ENCODE measurements around the gene GALNT2. TPM values are rescaled to one million over a fixed set of nuclear protein-coding genes. Genes with fewer than 3 reads are reported as not detected.

GALNT2 gene
- total RNA-seq, 1 experiment from 2014 or later, result 36.3 TPM

DNA sequence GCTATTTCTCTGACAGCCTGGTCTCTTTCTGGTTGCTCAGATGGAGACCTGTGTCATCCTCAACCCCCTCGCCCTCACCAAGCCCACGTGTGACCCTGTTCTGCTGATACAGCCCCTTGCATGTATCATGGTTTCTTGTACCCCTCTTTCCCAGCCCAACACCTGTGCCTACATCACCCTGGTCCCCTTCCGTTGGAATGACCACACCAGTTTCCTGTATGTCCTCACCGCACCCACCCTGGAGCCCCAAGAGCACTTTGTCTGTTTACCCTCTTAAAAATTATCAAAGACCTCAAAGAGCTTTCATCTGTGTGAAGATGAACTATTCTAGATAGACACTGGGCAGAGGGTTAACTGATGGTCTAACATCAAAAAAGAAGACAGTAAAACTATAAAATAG, 179.5 kb downstream of the GALNT2 start:
- in situ Hi-C loops (cut with HindIII; ENCODE audit: low pct_unique_long_range_greater_than_20kb, low sequenced_read_pairs), result no loop called here
- DNase-seq (ENCODE audit: low read depth), result no peak

DNA sequence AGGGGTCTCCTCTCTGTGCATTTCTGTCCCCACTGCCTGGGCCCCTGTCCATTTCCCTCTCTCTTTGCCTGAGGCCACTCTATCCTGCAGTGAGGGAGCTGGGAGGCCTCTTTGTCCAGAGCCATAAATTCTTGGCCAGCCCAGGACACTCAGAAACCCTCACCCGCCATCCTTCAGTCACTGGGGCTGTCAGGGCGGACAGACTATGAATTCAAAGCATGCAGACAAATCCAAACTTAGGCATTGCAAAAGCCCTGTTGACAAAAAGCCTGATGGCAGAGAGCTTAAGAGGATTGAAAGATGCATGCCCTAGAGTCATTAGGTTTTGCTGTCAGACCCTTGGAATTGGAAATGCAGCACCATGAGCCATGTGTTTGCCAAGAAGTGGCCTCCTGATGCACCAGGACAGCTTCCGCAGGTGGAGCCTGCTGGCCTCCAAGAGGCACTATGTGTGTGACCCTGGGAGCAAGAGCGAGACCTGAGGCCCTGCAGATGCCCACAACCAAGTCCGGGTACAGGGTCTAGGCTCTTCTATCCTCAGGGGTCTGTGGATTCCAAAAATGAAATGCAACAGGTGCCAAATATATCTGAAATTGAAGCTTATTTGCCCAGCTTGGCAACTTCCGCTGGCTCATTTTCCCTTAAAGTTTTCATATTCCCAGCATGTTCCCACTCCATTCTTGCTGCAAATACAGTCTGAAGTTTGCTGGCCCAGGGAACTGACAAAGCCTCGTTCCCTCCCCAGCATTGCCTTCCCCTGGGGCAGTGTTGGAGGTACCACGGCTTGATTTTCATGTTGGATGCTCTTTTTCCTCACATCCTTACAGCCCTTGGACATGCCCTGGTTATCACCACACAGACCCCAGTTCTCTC, 181.2 kb downstream of the GALNT2 start:
- DNase-seq (ENCODE audit: low read depth), result no peak
- in situ Hi-C loops (cut with HindIII; ENCODE audit: low pct_unique_long_range_greater_than_20kb, low sequenced_read_pairs), result no loop called here

DNA sequence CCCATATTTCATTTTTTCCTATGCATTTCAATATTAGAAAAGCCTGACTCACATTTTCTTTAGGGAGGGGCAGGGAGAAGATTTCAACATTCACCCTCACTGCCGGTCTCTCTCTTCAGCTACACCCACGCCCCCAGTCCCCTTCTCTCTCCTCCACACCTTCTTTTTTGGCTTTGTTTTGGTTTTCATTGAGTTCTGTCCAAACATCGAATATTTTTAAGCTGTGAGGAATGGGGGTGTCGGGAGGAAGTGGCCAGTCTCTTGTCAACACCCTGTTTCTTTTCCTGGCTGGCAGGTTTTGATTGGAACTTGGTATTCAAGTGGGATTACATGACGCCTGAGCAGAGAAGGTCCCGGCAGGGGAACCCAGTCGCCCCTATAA, 181.8 kb downstream of the GALNT2 start:
- DNase-seq (ENCODE audit: low read depth), result no peak
- in situ Hi-C loops (cut with HindIII; ENCODE audit: low pct_unique_long_range_greater_than_20kb, low sequenced_read_pairs), result no loop called here

DNA sequence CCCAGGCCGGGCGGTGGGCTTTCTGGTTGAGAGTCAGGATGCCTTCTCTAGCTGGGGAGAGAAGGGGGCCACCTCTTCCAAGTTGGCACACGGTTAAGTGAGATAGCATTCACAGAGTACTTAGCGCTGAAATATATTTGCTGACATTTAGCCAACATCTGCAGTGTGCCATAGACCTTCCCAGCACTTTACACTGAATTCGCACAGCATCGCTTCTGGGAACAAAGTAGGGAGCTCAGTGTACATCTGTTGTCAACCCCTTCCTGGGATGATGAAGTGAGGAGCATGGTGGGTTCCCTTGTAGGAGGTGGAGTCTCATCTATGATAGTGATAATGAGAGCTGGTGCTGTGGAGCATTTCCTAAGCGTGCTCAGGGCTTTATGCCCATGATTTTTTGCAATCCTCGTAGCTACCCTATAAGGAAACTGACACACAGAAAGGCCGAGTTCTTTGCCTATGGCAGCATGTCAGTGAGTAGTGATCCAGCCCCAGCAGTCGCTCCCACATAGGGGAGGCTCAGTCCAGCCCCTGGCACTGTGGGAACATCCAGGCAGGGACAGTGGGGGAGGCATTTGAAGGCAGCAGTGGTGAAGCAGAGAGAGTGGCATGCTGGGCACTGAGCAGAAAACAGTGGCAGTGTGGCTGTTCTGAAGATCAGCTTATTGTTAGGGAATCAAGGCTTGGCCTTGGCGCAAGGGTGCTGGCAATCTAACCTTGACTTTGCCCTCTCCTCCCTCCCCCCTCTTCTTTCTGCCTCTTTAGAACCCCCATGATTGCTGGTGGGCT, 182.8 kb downstream of the GALNT2 start:
- in situ Hi-C loops (cut with HindIII; ENCODE audit: low pct_unique_long_range_greater_than_20kb, low sequenced_read_pairs), result no loop called here
- DNase-seq (ENCODE audit: low read depth), result no peak

DNA sequence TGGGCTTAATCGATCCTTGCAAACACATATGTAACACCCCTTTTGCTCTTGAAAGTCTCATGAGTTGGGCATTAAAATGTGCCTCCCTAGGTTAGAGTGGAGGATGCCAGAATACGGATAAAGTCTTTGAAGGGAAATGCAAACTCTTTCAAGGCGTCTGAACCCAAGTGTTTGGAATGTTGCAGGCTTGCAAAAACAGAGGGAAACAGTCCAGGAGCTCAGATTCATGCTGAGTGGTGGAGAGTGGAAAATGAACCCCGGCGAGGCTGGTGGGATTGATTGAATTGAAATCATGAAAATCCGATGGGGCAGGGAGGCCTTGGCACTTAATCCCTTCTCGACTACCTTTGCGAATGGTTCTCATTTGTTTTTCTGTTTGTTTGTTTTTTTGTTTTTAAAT, 183.6 kb downstream of the GALNT2 start:
- in situ Hi-C loops (cut with HindIII; ENCODE audit: low pct_unique_long_range_greater_than_20kb, low sequenced_read_pairs), result no loop called here
- DNase-seq (ENCODE audit: low read depth), result no peak

GRCh38 chr1:230251644-230252191, 184.7 kb downstream of the GALNT2 start:
- DNase-seq (ENCODE audit: low read depth), result no peak
- in situ Hi-C loops (cut with HindIII; ENCODE audit: low pct_unique_long_range_greater_than_20kb, low sequenced_read_pairs), result no loop called here

GRCh38 chr1:230253150-230253549, 186.1 kb downstream of the GALNT2 start:
- in situ Hi-C loops (cut with HindIII; ENCODE audit: low pct_unique_long_range_greater_than_20kb, low sequenced_read_pairs), result no loop called here
- DNase-seq (ENCODE audit: low read depth), result no peak

DNA sequence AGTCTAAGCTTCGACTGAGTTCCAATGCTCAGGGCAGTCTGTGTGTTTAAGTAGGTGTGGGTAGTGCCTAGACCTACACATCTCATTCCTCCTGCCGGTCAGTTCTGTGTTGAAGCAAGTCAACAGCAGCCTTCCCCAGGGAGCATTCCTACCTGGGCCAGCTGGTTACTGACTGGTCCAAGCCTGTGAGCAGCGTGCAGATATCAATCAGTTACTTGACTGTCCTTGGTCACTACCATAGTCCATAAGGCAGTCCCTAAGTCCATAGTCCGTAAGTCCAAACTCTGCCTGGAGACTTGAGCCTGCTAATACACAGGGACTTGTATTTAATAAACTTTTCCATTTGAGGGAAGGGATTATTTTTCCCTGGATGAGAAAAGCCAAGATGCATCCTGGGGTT, 187.2 kb downstream of the GALNT2 start:
- in situ Hi-C loops (cut with HindIII; ENCODE audit: low pct_unique_long_range_greater_than_20kb, low sequenced_read_pairs), result no loop called here
- no peak for DNase-seq (ENCODE audit: low read depth)

GRCh38 chr1:230255116-230255515, 188.1 kb downstream of the GALNT2 start:
- DNase-seq (ENCODE audit: low read depth), result no peak
- in situ Hi-C loops (cut with HindIII; ENCODE audit: low pct_unique_long_range_greater_than_20kb, low sequenced_read_pairs), result no loop called here

DNA sequence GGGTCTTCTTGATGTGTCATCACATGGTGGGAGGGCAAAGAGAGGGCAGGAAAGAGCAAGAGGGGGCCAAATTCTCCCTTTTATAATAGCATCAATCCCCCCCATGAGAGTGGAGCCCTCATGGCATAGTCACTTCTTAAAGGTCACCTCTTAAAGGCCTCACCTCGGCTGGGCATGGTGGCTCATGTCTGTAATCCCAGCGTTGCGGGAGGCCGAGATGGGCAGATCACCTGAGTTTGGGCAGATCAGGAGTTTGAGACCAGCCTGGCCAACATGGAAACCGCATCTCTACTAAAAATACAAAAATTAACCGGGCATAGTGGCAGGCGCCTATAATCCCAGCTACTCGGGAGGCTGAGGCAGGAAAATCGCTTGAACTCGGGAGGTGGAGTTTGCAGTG, 189.0 kb downstream of the GALNT2 start:
- no peak for DNase-seq (ENCODE audit: low read depth)
- in situ Hi-C loops (cut with HindIII; ENCODE audit: low pct_unique_long_range_greater_than_20kb, low sequenced_read_pairs), result no loop called here

DNA sequence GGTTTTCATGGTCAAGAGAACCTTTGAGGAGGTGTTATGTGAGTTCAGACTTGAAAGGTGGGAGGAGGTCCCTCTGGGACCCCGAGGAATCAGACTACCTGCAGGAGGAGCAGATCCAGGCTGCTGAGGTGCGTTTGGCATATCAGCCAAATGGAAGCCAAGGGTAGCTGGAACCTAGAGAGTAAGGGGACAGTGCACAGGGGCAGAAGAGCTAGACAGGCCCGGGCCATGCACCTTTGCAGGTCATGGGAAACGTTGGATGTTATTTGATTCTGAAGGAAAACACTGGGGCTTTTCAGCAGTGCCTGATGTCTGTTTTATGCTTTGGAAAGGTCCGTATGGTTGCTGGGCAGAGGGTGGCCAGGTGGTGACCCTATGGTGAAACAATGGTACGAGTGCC, 189.9 kb downstream of the GALNT2 start:
- no peak for DNase-seq (ENCODE audit: low read depth)
- in situ Hi-C loops (cut with HindIII; ENCODE audit: low pct_unique_long_range_greater_than_20kb, low sequenced_read_pairs), result no loop called here

DNA sequence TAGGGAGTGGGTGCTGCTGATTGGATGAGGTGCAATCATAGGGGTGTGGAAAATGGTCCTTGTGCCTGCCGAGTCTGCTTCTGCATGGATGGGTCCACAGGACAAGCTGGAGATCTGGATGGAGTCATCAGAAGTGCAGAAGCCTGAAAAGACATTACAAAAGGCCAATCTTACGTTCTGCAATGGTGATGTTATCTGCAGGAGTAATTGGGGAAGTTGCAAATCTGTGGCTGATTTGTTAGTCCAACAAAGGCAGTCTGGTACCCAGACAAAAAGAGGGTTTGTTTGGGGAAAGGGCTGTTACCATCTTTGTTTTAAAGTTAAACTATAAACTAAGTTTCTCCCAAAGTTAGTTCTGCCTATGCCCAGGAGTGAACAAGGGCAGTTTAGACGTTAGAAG, 192.6 kb downstream of the GALNT2 start:
- no peak for DNase-seq (ENCODE audit: low read depth)
- in situ Hi-C loops (cut with HindIII; ENCODE audit: low pct_unique_long_range_greater_than_20kb, low sequenced_read_pairs), result no loop called here

GRCh38 chr1:230260831-230261230, 193.8 kb downstream of the GALNT2 start:
- DNase-seq (ENCODE audit: low read depth), result no peak

DNA sequence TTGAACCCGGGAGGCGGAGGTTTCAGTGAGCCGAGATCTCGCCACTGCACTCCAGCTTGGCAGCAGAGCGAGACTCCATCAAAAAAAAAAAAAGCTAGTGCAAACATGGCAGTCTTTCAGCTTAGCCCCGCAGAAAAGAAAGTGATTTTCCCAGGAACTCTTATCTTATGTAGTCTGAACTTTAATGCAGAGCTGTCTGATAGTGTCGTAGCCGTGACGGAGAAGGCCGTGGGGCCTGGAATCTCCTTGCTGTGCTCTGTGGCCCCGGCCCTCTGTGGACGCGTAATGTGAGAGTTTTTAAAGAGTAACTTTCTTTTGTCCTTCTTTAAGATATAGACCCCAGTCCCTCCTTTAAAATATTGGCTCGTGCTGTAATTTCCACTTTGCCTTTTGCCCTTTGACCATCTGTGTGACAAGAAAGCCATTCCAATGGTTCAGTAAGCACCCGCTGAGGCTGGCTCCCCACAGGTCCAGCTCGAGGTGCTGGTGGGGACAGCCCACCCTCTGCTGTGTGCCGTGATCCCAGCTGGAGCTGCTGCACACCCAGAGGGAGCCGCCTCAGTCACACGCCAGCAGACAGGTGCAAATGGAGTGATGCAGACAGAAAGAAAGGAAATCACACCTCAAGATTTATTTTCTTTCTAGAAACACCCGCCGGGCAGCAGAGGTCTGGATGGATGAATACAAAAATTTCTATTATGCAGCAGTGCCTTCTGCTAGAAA, 195.1 kb downstream of the GALNT2 start:
- no peak for DNase-seq (ENCODE audit: low read depth)
- in situ Hi-C loops (cut with HindIII; ENCODE audit: low pct_unique_long_range_greater_than_20kb, low sequenced_read_pairs), result no loop called here

More at GRCh38 chr1:230260831-230261230, 193.8 kb downstream of the GALNT2 start:
- in situ Hi-C loops (cut with HindIII; ENCODE audit: low pct_unique_long_range_greater_than_20kb, low sequenced_read_pairs), result no loop called here

DNA sequence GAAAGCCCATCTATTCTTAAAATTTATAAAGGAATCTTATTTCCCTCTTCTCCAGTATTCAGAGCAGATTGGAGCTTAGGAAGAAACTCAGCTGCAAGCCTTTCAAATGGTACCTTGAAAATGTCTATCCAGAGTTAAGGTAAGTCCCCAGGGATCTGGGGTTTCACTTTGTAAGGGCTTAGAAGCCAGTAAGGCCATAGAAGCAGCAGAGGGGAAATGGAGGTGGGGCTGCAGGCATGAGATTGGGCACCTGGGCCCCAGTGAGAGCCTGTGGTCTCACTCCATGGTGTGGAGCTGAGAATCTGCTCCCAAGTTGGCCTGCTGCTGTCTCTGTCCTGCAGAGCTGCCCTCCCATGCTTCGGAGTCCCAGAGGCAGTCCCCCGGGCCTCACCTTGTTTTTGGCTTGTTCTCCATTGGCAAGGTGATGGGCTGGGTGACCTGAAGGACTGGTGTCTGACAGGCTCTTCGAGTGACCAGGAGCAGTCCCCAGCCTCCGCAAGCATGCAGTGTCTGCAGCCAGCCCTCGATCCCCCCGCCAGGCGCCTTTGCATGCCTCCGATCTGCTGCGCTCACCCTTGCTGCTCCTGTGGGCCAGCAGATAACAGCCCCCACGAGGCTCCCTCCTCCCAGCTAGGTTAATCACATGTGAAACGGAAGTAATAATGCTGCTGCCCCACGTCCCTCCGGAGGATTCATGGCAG, 196.0 kb downstream of the GALNT2 start:
- in situ Hi-C loops (cut with HindIII; ENCODE audit: low pct_unique_long_range_greater_than_20kb, low sequenced_read_pairs), result no loop called here
- DNase-seq (ENCODE audit: low read depth), result no peak

DNA sequence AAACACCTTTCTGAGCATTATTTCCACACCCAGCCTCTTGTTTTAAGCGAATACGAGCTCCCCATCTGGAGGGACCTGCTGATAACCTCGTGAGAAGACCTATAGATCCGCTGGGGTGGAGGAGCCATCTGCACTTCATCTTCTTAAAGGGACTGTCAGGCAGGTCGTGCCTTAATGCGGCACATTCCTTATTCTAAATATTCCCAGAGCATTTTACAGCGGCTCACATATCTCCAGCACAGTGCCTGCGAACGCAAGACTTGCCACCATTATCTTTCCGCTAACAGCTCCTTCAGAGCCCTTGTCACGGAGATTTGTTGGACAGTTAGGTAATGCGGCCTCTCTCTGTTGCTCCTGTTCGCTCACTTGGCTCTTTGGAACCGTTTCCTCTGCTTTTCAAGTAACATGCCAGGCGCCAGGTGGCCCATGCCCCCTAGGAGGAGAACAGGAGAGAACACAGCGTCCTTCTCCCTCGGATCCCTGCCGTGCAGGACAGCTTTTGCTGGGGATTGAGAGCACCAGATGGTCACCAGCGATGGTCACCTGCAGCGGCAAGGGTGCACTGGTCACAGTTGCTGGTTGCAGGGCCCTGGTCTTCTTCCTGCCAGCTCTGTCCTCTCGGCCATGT, 196.6 kb downstream of the GALNT2 start:
- no peak for DNase-seq (ENCODE audit: low read depth)
- in situ Hi-C loops (cut with HindIII; ENCODE audit: low pct_unique_long_range_greater_than_20kb, low sequenced_read_pairs), result no loop called here

GRCh38 chr1:230264342-230264741, 197.3 kb downstream of the GALNT2 start:
- in situ Hi-C loops (cut with HindIII; ENCODE audit: low pct_unique_long_range_greater_than_20kb, low sequenced_read_pairs), result no loop called here
- no peak for DNase-seq (ENCODE audit: low read depth)

Data from Caki2 (cell line).